Natural killer cell (primary cell): ENCODE data around the gene GRK7. TPM values are rescaled to one million over a fixed set of nuclear protein-coding genes. Genes with fewer than 3 reads are reported as not detected.

Experiments used
- ATAC-seq, 3 donors: fragments of 150-1000 bp in 2 of 3; fragments of 200-7000 bp in 1 of 3; cut with Tn5 transposase; 1 replicate in 1 of 3; 2 replicates in 2 of 3; pipeline ENCODE4 v1.10.0; 2021; ENCODE audit warnings: mild to moderate bottlenecking in 2 of 3, moderate library complexity in 2 of 3
- DNase-seq, 2 donors: peaks; one replicate each; pipeline versions ENCODE4 v3.0.0 to v3.0.0-alpha.2; 2013 to 2021; ENCODE audit warnings: mixed read lengths in 1 of 2
- H3K27ac ChIP-seq: one replicate; pipeline ENCODE4 v1.5.1; 2013; ENCODE audit warnings: mild to moderate bottlenecking, low read length
- H3K27me3 ChIP-seq: one replicate; pipeline ENCODE4 v1.6.1; 2013; ENCODE audit warnings: low read length; ENCODE audit not compliant: control insufficient read depth, insufficient read depth
- H3K36me3 ChIP-seq: one replicate; pipeline ENCODE4 v1.6.1; 2013; ENCODE audit warnings: low read length; ENCODE audit not compliant: control insufficient read depth, insufficient read depth
- H3K4me1 ChIP-seq: one replicate; pipeline ENCODE4 v1.6.1; 2013; ENCODE audit warnings: low read length; ENCODE audit not compliant: control insufficient read depth, insufficient read depth
- H3K4me3 ChIP-seq: one replicate; pipeline ENCODE4 v1.5.1; 2013; ENCODE audit warnings: low read length
- H3K9me3 ChIP-seq: one replicate; pipeline ENCODE4 v1.6.1; 2013; ENCODE audit warnings: low read length; ENCODE audit not compliant: control insufficient read depth, insufficient read depth
- H3K27ac Mint-ChIP-seq, 2 donors: one replicate each; pipeline ENCODE4 v1.8.0; 2022; ENCODE audit warnings: mild to moderate bottlenecking in 2 of 2, mixed read lengths in 2 of 2, moderate library complexity in 1 of 2
- H3K27me3 Mint-ChIP-seq, 2 donors: one replicate each; pipeline ENCODE4 v1.8.0; 2022; ENCODE audit warnings: low read depth in 2 of 2, mixed read lengths in 2 of 2
- H3K36me3 Mint-ChIP-seq: one replicate; pipeline ENCODE4 v1.8.0; 2022; ENCODE audit warnings: mixed read lengths
- H3K4me1 Mint-ChIP-seq, 2 donors: one replicate each; pipeline ENCODE4 v1.8.0; 2022; ENCODE audit warnings: mixed read lengths in 2 of 2
- H3K4me3 Mint-ChIP-seq: one replicate; pipeline ENCODE4 v1.8.0; 2022; ENCODE audit warnings: mild to moderate bottlenecking, moderate library complexity, mixed read lengths
- H3K9me3 Mint-ChIP-seq, 2 donors: one replicate each; pipeline ENCODE4 v1.8.0; 2022; ENCODE audit warnings: mixed read lengths in 2 of 2
- WGBS: methylation state at CpG from one replicate; pipeline ENCODE4 v1.1.7; 2013; ENCODE audit warnings: missing lambda C conversion rate; ENCODE audit not compliant: insufficient coverage; 5-methylcytosine and 5-hydroxymethylcytosine counted together
- intact Hi-C: fragments of 100-400 bp; cut with micrococcal nuclease; formaldehyde crosslinking; loops from one replicate; pipeline ENCODE4 v1.14.2; 2022
- total RNA-seq, 4 donors: library from RNA; stranded (reverse); fragments of 120-200 nt in 1 of 4; gene quantifications; one replicate each; pipeline versions ENCODE4 v1.2.3 to v1.2.4, GENCODE V29; 2013 to 2022
- TF ChIP-seq, protein P1 (sequence below): fragments of 200-600 bp; IDR thresholded peaks from one replicate; pipeline ENCODE4 v1.8.0; 2022; ENCODE audit warnings: antibody characterized with exemption

The GRK7 gene
- total RNA-seq, 3 donors from 2014 or later (not counting 1 experiment from before 2014, with no cell fraction given): 0.14 to 0.16 (median 0.15) TPM

DNA sequence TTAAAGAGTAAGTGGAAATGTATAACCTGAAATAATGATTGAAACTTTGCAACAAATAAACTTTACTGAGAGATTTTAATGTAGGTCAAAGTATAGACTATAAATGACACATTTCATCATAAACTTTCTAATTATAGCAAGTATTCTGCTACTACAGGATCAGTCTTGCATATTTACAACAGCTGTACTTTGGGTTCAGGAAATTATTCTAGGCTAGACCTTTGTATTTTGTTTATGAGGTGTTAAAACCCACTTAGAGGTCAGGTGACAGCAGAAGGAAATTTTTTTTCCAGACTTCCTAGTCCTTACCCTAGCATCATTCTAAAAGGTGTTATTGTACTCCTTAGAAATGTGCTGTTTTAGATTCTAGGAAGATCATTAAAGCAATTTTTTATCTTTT, 22.9 kb upstream of the GRK7 start:
- no peaks in the 10 kb centered on the region for H3K27me3 Mint-ChIP-seq
- intact Hi-C loops: no loop called here
- no peak overlapping the region for H3K4me3 ChIP-seq

DNA sequence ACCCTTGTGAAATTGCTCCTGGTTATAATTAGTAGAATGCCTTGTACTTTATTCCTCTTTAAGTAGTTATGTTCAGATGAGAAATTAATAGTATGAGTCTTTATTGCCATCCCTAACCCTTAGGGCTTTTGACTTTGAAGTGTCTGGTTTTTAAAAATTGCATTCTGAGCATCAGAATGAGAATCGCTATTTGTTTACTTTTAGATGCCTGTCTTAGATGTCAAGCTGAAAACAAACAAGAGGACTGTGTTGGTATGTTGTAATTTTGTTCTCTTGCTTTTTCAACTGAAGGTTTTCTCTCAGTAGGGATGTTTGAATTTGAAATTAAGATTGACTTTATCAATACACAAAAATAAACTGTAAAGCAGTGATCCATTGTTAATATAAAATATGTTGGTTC, 19.9 kb upstream of the GRK7 start:
- DNase-seq: no peak
- intact Hi-C loops: no loop called here
- Mint-ChIP-seq H3K4me1 (peaks cover 53 to 58% of the 10 kb centered on the region in 2 donors), H3K36me3 (no peaks in the 10 kb centered on the region), H3K27me3 (no peaks in the 10 kb centered on the region), H3K27ac (peak overlapping the region in 1 of 2 donors; percentile 96), H3K4me3 (no peak overlapping the region), H3K9me3 (no peaks in the 10 kb centered on the region)
- Histone ChIP-seq H3K27me3 (no peaks in the 10 kb centered on the region), H3K36me3 (peaks cover 34% of the 10 kb centered on the region), H3K4me1 (peaks cover 4% of the 10 kb centered on the region), H3K4me3 (no peak overlapping the region), H3K27ac (no peak overlapping the region), H3K9me3 (no peaks in the 10 kb centered on the region)
- ATAC-seq: no peak
- 93% methylated on average over 1 of the region's 1 CpG for WGBS
- TF ChIP-seq, protein P1, sequence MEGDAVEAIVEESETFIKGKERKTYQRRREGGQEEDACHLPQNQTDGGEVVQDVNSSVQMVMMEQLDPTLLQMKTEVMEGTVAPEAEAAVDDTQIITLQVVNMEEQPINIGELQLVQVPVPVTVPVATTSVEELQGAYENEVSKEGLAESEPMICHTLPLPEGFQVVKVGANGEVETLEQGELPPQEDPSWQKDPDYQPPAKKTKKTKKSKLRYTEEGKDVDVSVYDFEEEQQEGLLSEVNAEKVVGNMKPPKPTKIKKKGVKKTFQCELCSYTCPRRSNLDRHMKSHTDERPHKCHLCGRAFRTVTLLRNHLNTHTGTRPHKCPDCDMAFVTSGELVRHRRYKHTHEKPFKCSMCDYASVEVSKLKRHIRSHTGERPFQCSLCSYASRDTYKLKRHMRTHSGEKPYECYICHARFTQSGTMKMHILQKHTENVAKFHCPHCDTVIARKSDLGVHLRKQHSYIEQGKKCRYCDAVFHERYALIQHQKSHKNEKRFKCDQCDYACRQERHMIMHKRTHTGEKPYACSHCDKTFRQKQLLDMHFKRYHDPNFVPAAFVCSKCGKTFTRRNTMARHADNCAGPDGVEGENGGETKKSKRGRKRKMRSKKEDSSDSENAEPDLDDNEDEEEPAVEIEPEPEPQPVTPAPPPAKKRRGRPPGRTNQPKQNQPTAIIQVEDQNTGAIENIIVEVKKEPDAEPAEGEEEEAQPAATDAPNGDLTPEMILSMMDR: no peak

More for the DNA sequence above, 22.9 kb upstream of the GRK7 start:
- Histone ChIP-seq H3K36me3 (peaks cover 17% of the 10 kb centered on the region), H3K27me3 (no peaks in the 10 kb centered on the region), H3K27ac (no peak overlapping the region), H3K9me3 (no peaks in the 10 kb centered on the region), H3K4me1 (peaks cover 4% of the 10 kb centered on the region)
- ATAC-seq: no peak
- H3K4me3 Mint-ChIP-seq: peak overlapping the region; percentile 100
- no peak for DNase-seq
- H3K36me3 Mint-ChIP-seq: no peaks in the 10 kb centered on the region
- H3K9me3 Mint-ChIP-seq: no peaks in the 10 kb centered on the region
- TF ChIP-seq, protein P1: no peak
- peaks cover 53 to 64% of the 10 kb centered on the region in 2 donors for H3K4me1 Mint-ChIP-seq
- H3K27ac Mint-ChIP-seq: peak overlapping the region; percentile 96 to 97

DNA sequence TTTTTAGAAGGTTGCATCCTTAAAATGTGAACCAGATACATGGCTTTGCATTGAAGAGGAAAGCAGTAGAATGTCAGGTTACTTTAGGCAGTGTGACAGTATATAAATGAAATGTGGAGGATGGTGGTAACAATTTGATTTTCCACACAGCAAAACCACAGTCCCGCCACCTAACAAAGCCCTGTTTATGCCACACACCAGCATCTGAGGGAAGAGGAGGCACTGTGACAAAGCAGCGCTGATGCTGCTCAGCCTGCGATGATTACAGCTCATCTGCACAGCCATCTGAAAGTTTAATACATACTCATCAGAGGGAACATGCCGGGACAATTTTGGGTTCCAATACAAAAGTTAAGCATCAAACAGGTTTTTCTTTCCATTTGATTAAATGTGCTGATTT, 16.2 kb upstream of the GRK7 start:
- WGBS: 74% methylated on average over 4 of the region's 4 CpGs

DNA sequence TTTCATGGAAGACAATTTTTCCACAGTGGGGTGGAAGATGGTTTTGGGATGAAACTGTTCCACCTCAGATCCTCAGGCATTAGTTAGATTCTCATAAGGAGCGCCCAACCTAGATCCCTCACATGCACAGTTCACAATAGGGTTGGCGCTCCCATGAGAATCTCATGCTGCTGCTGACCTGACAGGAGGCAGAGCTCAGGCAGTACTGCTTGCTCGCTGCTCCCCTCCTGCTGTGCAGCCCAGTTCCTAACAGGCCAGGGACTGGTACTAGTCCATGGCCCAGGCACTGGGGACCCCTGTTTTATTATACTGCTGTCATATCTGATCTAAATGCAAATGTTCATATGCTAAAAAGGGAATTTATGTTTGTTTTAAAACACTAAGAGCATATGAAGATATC, 9.8 kb upstream of the GRK7 start:
- no peaks in the 10 kb centered on the region for H3K4me1 Mint-ChIP-seq
- DNase-seq: no peak
- peaks cover 12% of the 10 kb centered on the region for H3K36me3 ChIP-seq
- peak overlapping the region in 1 of 2 donors; percentile 30 for H3K27ac Mint-ChIP-seq
- H3K4me1 ChIP-seq: no peaks in the 10 kb centered on the region
- no peak overlapping the region for H3K27ac ChIP-seq
- no peaks in the 10 kb centered on the region for H3K27me3 Mint-ChIP-seq
- H3K36me3 Mint-ChIP-seq: no peaks in the 10 kb centered on the region
- no peak for ATAC-seq
- H3K4me3 Mint-ChIP-seq: no peak overlapping the region
- 97% methylated on average over 3 of the region's 3 CpGs for WGBS
- H3K27me3 ChIP-seq: no peaks in the 10 kb centered on the region
- no peaks in the 10 kb centered on the region for H3K9me3 Mint-ChIP-seq
- intact Hi-C loops: no loop called here
- H3K4me3 ChIP-seq: no peak overlapping the region
- TF ChIP-seq, protein P1: no peak
- H3K9me3 ChIP-seq: no peaks in the 10 kb centered on the region

More for the DNA sequence above, 16.2 kb upstream of the GRK7 start:
- Mint-ChIP-seq H3K27ac (no peak overlapping the region), H3K4me1 (peaks cover 25 to 29% of the 10 kb centered on the region in 2 donors), H3K4me3 (no peak overlapping the region), H3K9me3 (no peaks in the 10 kb centered on the region), H3K36me3 (no peaks in the 10 kb centered on the region), H3K27me3 (no peaks in the 10 kb centered on the region)
- DNase-seq (no peak), ATAC-seq (no peak)
- H3K4me3 ChIP-seq: no peak overlapping the region
- H3K4me1 ChIP-seq: no peaks in the 10 kb centered on the region
- H3K27me3 ChIP-seq: no peaks in the 10 kb centered on the region
- intact Hi-C loops: no loop called here
- TF ChIP-seq, protein P1: no peak
- no peaks in the 10 kb centered on the region for H3K9me3 ChIP-seq
- peaks cover 43% of the 10 kb centered on the region for H3K36me3 ChIP-seq
- H3K27ac ChIP-seq: no peak overlapping the region
